ENCODE results near the gene ARVCF.

The ARVCF gene

DNA sequence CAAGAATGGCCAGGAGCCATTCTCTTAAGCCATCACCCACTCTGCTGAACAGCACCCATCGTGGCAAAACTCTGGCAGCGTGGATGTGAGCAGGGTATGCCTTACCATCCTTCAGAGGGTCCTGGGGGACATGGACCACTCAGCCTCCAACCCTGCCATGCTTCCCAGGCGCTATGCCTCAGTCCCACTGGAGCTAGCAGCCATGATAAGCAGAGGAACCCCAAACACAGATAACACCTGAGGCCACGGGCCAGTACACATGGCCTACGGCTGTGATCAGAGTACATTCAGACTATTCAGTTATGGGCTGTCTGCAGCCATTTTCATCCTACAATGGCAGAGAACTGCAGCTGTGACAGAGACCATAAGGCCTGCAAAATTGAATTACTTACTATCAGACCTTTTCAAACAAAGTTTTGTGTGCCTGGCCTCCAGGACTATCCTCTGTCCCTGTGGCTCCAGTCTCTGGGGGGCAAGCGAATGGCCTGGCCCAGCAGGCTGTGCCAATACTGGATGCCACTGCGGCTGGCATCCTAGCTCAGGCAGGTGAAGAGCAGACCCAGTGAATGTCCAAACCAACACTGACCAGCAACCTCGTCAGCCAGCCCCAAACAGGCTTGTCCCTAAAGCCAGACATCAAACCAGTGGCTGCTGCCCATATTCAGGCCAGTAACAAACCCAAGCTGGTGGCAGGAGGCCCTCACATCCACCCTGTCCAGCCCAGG lies 6.9 kb downstream of the ARVCF start:
- Histone ChIP-seq H3K36me3 (ENCODE audit: control insufficient read depth in 2 of 2, insufficient read depth in 2 of 2, low read length in 2 of 2) (no peaks in the 10 kb centered on the region), H3K27me3 (ENCODE audit: control insufficient read depth in 2 of 2, insufficient read depth in 2 of 2, low read length in 2 of 2) (no peaks in the 10 kb centered on the region), H3K9ac (ENCODE audit: low read depth in 1 of 2, low read length in 2 of 2) (no peak overlapping the region), H3K4me3 (ENCODE audit: low read length in 2 of 2) (no peak overlapping the region), H3K27ac (ENCODE audit: low read depth in 2 of 2, low read length in 2 of 2) (no peak overlapping the region), H3K9me3 (ENCODE audit: control insufficient read depth in 2 of 2, low read length in 2 of 2) (no peaks in the 10 kb centered on the region), H3K4me1 (ENCODE audit: control insufficient read depth in 2 of 2, insufficient read depth in 2 of 2, low read length in 2 of 2) (peaks cover 1 to 4% of the 10 kb centered on the region in 2 donors)

DNA sequence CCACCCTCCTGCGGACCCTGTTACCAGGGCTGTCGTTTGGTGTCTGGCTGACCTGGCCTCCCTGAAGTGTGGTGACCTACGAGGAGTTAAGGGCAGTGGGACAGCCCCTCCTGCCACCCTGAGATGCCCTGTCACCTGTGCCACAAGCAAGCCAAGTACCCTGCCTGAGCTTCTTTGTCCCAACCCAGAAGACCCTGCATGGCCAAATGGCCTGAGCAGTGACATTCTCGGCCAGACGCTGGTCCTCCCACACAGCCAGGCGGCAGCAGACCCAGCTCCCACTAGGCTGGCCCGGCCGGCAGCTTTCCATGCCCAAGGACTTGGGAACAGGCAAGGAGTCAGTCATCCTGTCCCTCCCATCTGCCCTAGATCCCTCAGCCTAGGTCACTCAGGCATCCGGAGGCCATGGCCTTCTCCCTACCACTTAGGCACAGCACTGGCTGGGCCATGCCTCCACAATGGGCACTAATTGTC lies 7.6 kb downstream of the ARVCF start:
- Histone ChIP-seq H3K27ac (ENCODE audit: low read depth in 2 of 2, low read length in 2 of 2) (no peak overlapping the region), H3K9me3 (ENCODE audit: control insufficient read depth in 2 of 2, low read length in 2 of 2) (no peaks in the 10 kb centered on the region), H3K27me3 (ENCODE audit: control insufficient read depth in 2 of 2, insufficient read depth in 2 of 2, low read length in 2 of 2) (no peaks in the 10 kb centered on the region), H3K36me3 (ENCODE audit: control insufficient read depth in 2 of 2, insufficient read depth in 2 of 2, low read length in 2 of 2) (no peaks in the 10 kb centered on the region), H3K4me1 (ENCODE audit: control insufficient read depth in 2 of 2, insufficient read depth in 2 of 2, low read length in 2 of 2) (peaks cover 0 to 3% of the 10 kb centered on the region in 2 donors), H3K4me3 (ENCODE audit: low read length in 2 of 2) (no peak overlapping the region), H3K9ac (ENCODE audit: low read depth in 1 of 2, low read length in 2 of 2) (no peak overlapping the region)

DNA sequence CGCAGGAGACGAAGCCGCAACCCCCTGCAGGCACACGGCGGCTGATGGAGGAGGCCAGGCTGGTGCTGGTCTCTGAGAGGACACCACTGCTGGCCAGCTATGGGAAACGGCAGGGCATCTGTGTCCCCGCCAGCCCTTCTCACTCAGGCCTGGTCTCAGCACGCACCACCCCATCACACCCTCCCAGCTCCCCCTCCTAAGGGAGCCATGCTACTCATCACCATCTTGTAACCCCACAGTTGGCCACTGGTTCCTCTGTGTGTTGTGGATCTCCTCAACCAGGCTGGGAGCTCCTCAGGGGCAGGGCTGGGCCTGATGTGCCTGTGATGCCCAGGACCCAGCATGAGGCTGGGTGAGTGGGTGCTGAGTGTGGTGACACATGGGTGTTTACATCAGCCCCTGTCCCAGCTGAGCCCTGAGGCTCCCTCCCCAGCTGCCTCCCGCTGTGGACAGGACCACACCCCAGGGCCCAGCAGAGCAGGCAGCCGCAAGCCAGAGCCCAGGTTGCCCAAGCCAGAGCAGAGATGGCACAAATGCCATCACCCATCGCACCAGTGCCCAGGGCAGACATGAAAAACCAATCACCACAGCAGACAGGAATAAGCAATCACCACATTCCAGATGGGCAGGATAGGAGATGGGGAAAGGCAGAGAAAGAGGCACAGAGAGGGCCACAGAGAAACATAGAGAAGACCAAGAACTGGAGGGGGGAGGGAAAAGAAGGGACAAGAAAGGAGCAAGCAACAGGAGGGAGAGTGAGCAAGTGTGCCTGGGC lies 8.2 kb downstream of the ARVCF start:
- no peaks in the 10 kb centered on the region for H3K36me3 ChIP-seq (ENCODE audit: control insufficient read depth in 2 of 2, insufficient read depth in 2 of 2, low read length in 2 of 2)
- no peak overlapping the region for H3K4me3 ChIP-seq (ENCODE audit: low read length in 2 of 2)
- no peak overlapping the region for H3K27ac ChIP-seq (ENCODE audit: low read depth in 2 of 2, low read length in 2 of 2)
- H3K9ac ChIP-seq (ENCODE audit: low read depth in 1 of 2, low read length in 2 of 2): no peak overlapping the region
- H3K9me3 ChIP-seq (ENCODE audit: control insufficient read depth in 2 of 2, low read length in 2 of 2): no peaks in the 10 kb centered on the region
- H3K4me1 ChIP-seq (ENCODE audit: control insufficient read depth in 2 of 2, insufficient read depth in 2 of 2, low read length in 2 of 2): peaks cover 0 to 2% of the 10 kb centered on the region in 2 donors
- no peaks in the 10 kb centered on the region for H3K27me3 ChIP-seq (ENCODE audit: control insufficient read depth in 2 of 2, insufficient read depth in 2 of 2, low read length in 2 of 2)

- Histone ChIP-seq H3K4me1 (ENCODE audit: control insufficient read depth in 2 of 2, insufficient read depth in 2 of 2, low read length in 2 of 2) (no peaks in the 10 kb centered on the region), H3K9me3 (ENCODE audit: control insufficient read depth in 2 of 2, low read length in 2 of 2) (no peaks in the 10 kb centered on the region), H3K36me3 (ENCODE audit: control insufficient read depth in 2 of 2, insufficient read depth in 2 of 2, low read length in 2 of 2) (no peaks in the 10 kb centered on the region), H3K27ac (ENCODE audit: low read depth in 2 of 2, low read length in 2 of 2) (no peak overlapping the region), H3K27me3 (ENCODE audit: control insufficient read depth in 2 of 2, insufficient read depth in 2 of 2, low read length in 2 of 2) (no peaks in the 10 kb centered on the region), H3K9ac (ENCODE audit: low read depth in 1 of 2, low read length in 2 of 2) (no peak overlapping the region), H3K4me3 (ENCODE audit: low read length in 2 of 2) (no peak overlapping the region)
These were observed 12.2 kb downstream of the ARVCF start for GRCh38 chr22:20004464-20004863.

- Histone ChIP-seq H3K9ac (ENCODE audit: low read depth in 1 of 2, low read length in 2 of 2) (no peak overlapping the region), H3K4me3 (ENCODE audit: low read length in 2 of 2) (no peak overlapping the region), H3K36me3 (ENCODE audit: control insufficient read depth in 2 of 2, insufficient read depth in 2 of 2, low read length in 2 of 2) (no peaks in the 10 kb centered on the region), H3K27me3 (ENCODE audit: control insufficient read depth in 2 of 2, insufficient read depth in 2 of 2, low read length in 2 of 2) (no peaks in the 10 kb centered on the region), H3K27ac (ENCODE audit: low read depth in 2 of 2, low read length in 2 of 2) (no peak overlapping the region), H3K9me3 (ENCODE audit: control insufficient read depth in 2 of 2, low read length in 2 of 2) (no peaks in the 10 kb centered on the region), H3K4me1 (ENCODE audit: control insufficient read depth in 2 of 2, insufficient read depth in 2 of 2, low read length in 2 of 2) (no peaks in the 10 kb centered on the region)
These were observed 13.3 kb downstream of the ARVCF start for GRCh38 chr22:20003304-20003703.

DNA sequence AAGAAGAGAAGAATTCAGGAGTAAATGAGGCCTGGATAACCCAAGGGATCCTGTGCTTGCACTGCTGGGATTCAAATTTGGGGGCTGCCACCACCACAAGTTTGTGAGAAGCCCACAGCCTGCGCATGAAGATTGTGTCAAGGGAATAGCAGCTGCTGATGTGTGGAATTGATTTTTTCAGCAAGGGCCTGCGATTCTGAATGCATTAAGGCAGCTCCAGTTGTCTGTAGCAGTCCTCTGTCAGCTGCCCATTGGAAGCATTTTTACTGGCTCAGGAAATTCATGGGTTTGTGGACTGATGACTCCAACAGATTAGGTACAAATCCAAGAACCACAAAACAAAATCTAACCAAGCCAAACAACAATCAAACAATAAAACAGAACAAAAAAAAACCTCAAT lies 14.0 kb downstream of the ARVCF start:
- Histone ChIP-seq H3K4me1 (ENCODE audit: control insufficient read depth in 2 of 2, insufficient read depth in 2 of 2, low read length in 2 of 2) (no peaks in the 10 kb centered on the region), H3K27me3 (ENCODE audit: control insufficient read depth in 2 of 2, insufficient read depth in 2 of 2, low read length in 2 of 2) (no peaks in the 10 kb centered on the region), H3K9me3 (ENCODE audit: control insufficient read depth in 2 of 2, low read length in 2 of 2) (no peaks in the 10 kb centered on the region), H3K36me3 (ENCODE audit: control insufficient read depth in 2 of 2, insufficient read depth in 2 of 2, low read length in 2 of 2) (no peaks in the 10 kb centered on the region), H3K9ac (ENCODE audit: low read depth in 1 of 2, low read length in 2 of 2) (no peak overlapping the region), H3K27ac (ENCODE audit: low read depth in 2 of 2, low read length in 2 of 2) (no peak overlapping the region), H3K4me3 (ENCODE audit: low read length in 2 of 2) (no peak overlapping the region)

- no peaks in the 10 kb centered on the region for H3K27me3 ChIP-seq (ENCODE audit: control insufficient read depth in 2 of 2, insufficient read depth in 2 of 2, low read length in 2 of 2)
- H3K9ac ChIP-seq (ENCODE audit: low read depth in 1 of 2, low read length in 2 of 2): no peak overlapping the region
- H3K9me3 ChIP-seq (ENCODE audit: control insufficient read depth in 2 of 2, low read length in 2 of 2): no peaks in the 10 kb centered on the region
- H3K4me3 ChIP-seq (ENCODE audit: low read length in 2 of 2): no peak overlapping the region
- no peaks in the 10 kb centered on the region for H3K4me1 ChIP-seq (ENCODE audit: control insufficient read depth in 2 of 2, insufficient read depth in 2 of 2, low read length in 2 of 2)
- H3K27ac ChIP-seq (ENCODE audit: low read depth in 2 of 2, low read length in 2 of 2): no peak overlapping the region
- no peaks in the 10 kb centered on the region for H3K36me3 ChIP-seq (ENCODE audit: control insufficient read depth in 2 of 2, insufficient read depth in 2 of 2, low read length in 2 of 2)
These were observed 14.5 kb downstream of the ARVCF start for GRCh38 chr22:20002128-20002527.

DNA sequence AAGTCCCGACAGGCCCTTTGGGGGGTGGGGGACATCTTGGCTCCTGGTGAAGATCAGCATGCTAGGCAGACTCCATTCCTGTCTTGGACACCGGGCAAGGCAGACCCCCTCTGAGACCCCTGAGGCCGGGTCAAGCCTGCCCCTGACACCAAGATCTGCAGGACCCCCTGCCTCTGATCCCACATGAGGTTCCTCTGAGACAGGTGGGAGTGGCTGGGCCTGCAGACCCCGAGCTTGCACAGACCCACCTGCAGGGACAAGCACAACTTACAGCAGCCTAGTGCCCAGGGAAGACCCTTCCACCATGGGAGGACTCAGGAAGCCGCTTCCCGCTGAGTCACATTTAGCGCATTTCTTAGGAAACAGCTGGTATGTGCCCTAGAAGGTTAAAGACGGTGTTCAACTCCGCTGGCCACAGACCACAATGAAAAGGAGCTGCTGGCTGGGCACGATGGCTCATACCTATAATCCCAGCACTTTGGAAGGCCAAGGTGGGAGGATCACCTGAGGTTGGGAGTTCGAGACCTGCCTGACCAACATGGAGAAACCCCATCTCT lies 15.5 kb downstream of the ARVCF start:
- Histone ChIP-seq H3K9me3 (ENCODE audit: control insufficient read depth in 2 of 2, low read length in 2 of 2) (no peaks in the 10 kb centered on the region), H3K36me3 (ENCODE audit: control insufficient read depth in 2 of 2, insufficient read depth in 2 of 2, low read length in 2 of 2) (no peaks in the 10 kb centered on the region), H3K4me3 (ENCODE audit: low read length in 2 of 2) (no peak overlapping the region), H3K9ac (ENCODE audit: low read depth in 1 of 2, low read length in 2 of 2) (no peak overlapping the region), H3K27ac (ENCODE audit: low read depth in 2 of 2, low read length in 2 of 2) (no peak overlapping the region), H3K27me3 (ENCODE audit: control insufficient read depth in 2 of 2, insufficient read depth in 2 of 2, low read length in 2 of 2) (no peaks in the 10 kb centered on the region), H3K4me1 (ENCODE audit: control insufficient read depth in 2 of 2, insufficient read depth in 2 of 2, low read length in 2 of 2) (no peaks in the 10 kb centered on the region)

DNA sequence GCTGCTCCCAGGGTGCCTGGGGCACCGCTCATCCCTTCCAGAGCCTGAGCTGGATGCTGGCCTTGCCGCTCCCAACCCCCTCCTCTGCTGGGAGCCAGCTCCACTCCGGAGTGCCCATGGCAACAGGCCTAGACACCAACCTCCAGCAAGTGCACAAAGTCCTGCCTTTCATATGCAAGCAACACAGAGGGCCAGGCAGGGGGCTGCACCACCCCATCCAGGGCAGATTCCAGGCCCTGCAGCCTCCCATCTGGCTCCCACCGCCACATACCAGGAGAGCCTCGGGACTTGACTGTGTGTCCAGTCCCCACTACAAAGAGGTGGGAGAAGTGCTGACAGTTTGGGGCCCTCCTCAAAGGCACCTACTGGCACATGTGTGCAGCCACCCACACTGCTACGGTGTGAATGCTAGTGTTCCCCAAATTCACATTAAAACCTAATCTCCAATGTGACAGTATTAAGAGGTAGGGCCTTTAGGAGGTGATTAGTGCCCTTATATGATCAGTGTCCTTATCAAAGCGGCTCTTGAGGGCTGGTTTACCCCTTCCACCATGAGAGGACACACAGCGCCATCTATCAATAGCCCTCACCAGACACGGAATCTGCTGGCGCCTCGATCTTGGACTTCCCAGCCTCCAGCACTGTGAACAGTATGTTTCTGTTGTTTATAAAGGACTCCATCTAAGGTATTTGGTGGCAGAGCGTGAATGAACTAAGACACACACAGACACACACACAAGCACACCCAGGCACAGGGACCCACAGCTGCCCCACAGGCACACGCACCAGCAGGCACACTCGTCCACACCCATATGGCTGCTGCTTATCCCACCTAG lies 16.2 kb downstream of the ARVCF start:
- Histone ChIP-seq H3K9ac (ENCODE audit: low read depth in 1 of 2, low read length in 2 of 2) (no peak overlapping the region), H3K27me3 (ENCODE audit: control insufficient read depth in 2 of 2, insufficient read depth in 2 of 2, low read length in 2 of 2) (no peaks in the 10 kb centered on the region), H3K9me3 (ENCODE audit: control insufficient read depth in 2 of 2, low read length in 2 of 2) (no peaks in the 10 kb centered on the region), H3K36me3 (ENCODE audit: control insufficient read depth in 2 of 2, insufficient read depth in 2 of 2, low read length in 2 of 2) (no peaks in the 10 kb centered on the region), H3K4me1 (ENCODE audit: control insufficient read depth in 2 of 2, insufficient read depth in 2 of 2, low read length in 2 of 2) (no peaks in the 10 kb centered on the region), H3K4me3 (ENCODE audit: low read length in 2 of 2) (no peak overlapping the region), H3K27ac (ENCODE audit: low read depth in 2 of 2, low read length in 2 of 2) (no peak overlapping the region)

All from mucosa of rectum (tissue), 2 donors.